ENCODE data around the gene MMP28. TPM values are rescaled to one million over a fixed set of nuclear protein-coding genes. Genes with fewer than 3 reads are reported as not detected.
A peak's percentile ranks its signal among the peaks of the same experiment; 100 is the strongest.

Gene MMP28
- total RNA-seq, 1 experiment from 2014 or later, result 0.40 TPM

DNA sequence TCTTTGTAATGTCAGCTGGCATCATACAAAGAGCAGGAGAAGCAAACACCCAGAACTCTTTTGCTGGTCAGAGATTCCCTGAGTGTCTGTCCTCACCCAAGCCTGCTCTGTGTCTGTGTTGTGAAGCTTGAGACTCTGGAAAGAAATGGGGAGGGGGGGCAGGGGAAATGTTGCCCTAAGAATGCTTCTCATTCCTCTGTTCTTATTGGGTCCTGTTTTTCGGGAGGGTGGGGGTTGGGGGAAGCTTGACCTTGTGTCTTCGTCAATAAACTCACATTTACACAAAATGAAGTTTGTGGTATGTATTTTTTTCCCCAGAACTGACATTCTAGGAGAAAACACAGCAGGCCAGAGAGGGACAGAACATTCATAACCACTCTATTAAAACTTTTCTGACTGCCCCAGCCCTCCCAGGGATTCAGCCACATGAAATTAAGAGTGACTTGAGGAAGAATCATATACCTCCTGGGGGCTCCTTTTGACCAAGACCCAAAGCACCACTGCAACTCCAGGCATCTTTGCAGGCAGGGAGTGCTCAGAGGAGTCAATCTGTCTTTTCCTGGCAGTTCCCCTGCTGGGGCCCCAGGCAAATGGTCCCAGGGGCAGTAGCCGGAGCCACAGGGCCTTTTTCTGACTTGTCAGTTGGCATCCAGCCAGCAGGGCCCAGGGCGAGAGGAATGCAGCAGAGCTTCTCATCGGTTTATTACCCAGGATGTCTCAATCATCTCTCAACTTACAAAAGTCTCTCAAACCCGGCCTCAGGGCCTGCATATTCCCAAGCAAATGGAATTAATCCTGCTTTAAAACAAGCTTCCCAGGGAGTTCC is 69.1 kb downstream of the MMP28 start:
- DNase-seq (ENCODE audit: low read depth), result peak; percentile 82

DNA sequence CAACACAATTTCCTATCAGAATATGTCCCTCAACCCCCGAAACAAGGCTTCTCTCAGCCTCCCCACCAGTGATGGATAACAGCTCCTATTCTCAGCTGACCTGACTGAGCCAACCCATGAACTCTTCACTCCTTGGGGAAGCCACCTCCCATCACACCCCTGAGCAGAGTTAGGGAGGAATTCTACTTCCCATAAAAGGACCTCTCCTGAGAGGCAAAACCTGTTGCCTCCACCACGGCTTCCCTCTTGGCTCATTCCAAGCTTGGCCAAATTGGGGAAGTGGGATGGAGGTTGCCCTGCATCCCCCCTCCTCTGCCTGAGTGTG is 69.7 kb downstream of the MMP28 start:
- no peak for DNase-seq (ENCODE audit: low read depth)

DNA sequence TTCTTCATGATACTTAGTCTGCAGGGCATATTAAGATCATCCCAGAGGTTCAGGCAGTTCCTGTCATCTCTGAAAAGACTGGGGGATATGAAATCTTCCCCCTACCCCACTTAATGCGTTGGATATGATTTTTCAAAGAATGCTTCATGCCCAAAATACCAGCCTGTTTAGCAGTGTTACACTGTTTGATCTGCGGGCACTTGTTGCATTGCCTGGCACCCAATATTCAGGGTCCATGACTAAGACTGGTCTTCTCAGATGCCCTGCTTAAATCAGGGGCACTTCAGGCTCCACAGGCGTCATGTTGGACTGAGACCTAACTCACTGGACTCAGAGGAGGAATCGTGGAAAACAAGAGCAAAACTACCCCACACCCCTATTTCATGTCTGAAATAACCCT is 70.4 kb downstream of the MMP28 start:
- DNase-seq (ENCODE audit: low read depth), result no peak

DNA sequence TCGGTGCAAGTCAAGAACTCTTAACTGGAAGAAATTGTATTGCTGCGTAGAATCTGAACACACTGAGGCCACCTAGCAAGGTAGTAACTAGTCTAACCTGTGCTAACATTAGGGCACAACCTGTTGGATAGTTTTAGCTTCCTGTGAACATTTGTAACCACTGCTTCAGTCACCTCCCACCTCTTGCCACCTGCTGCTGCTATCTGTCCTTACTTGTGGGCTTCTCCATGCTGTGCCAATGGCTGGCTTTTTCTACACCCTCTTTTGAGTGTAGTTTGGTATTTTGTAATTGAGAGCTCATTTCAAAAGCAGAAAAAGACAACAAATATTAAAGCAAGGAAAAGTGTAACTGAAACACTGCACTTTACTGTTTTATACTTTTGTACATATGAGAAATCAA is 71.7 kb downstream of the MMP28 start:
- DNase-seq (ENCODE audit: low read depth), result no peak

DNA sequence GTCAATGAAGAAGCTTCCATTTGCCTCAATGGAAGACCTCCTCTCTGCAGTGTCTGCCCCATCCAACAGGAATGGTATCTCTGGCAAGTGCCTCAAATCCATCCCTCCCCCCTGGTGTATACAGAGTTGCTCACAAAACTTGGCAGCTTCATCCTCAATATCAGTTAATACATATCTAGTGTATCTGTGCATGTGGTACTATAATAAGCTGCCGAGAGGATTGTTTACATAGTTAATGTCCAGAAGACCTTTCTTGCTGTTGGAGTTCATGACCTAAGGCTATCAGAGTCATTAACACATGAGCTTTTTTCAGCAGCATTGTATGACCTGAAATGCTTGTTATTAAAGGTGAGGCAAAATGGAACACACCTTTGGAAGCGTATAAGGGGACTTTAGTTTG is 78.0 kb downstream of the MMP28 start:
- DNase-seq (ENCODE audit: low read depth), result no peak

DNA sequence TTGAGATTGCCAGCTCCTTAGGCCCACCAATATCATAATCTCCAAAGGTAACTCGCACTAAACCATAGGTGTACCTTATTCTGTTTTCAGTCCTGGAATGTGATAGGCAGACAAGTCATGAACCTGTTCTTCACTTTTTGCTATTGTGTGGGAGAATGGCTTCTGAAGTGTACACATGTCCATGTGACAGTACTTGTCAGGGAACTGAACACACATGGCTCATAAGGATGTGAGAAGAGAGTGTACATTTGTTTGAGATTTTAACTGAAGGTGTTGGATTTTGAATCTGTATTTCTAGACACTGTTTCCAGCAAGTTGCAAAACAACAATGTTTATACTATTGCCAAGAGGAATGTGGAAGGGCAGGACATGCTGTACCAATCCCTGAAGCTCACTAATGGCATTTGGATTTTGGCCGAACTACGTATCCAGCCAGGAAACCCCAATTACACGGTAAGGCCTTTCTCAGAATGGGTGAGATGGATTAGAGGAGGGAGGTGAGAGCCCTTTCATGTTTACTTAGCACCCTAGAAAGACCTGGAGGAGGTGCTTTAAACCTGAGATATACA is 78.5 kb downstream of the MMP28 start:
- DNase-seq (ENCODE audit: low read depth), result no peak

DNA sequence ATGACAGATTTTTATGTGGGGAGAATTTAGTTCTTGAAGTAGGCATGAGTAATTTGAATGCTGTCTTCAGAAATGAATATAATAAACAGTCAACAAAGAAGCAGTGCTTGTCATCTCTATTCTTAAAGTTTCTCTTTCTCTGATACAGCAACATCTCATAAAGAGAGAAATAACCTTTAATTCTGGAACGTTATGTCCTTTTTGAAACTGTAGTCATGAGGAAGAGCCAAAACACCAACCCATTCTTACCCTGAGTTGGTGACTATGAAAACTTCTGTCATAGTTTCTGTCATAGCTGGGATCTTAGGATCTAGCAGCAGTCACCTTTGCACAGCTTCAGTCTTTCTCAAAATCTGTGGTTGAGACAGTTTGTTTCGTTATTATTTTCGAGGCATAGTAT is 79.3 kb downstream of the MMP28 start:
- no peak for DNase-seq (ENCODE audit: low read depth)

Other genes starting within 250 kb of the MMP28 start
- not detected in 2 replicates for gene SLFN14, start 234.8 kb downstream of the MMP28 start, total RNA-seq (2014; rRNA removed; shearing (Covaris generic))
- gene PEX12, start 217.1 kb downstream of the MMP28 start, total RNA-seq (2014; rRNA removed; shearing (Covaris generic)), result 11.0 and 13.5 TPM in 2 replicates
- 87.9 and 88.1 TPM in 2 replicates for gene AP2B1, start 208.3 kb downstream of the MMP28 start, total RNA-seq (2014; rRNA removed; shearing (Covaris generic))
- gene RASL10B, start 64.0 kb downstream of the MMP28 start, total RNA-seq (2014; rRNA removed; shearing (Covaris generic)), result 0.39 and 3.5 TPM in 2 replicates
- not detected in 2 replicates for gene GAS2L2, start 42.4 kb downstream of the MMP28 start, total RNA-seq (2014; rRNA removed; shearing (Covaris generic))
- gene C17orf50, start 34.8 kb downstream of the MMP28 start, total RNA-seq (2014; rRNA removed; shearing (Covaris generic)), result not detected in 2 replicates
- 12.1 and 15.9 TPM in 2 replicates for gene TAF15, start 13.8 kb upstream of the MMP28 start, total RNA-seq (2014; rRNA removed; shearing (Covaris generic))
- not detected in 2 replicates for gene HEATR9, start 73.2 kb upstream of the MMP28 start, total RNA-seq (2014; rRNA removed; shearing (Covaris generic))
- gene CCL5, start 84.7 kb upstream of the MMP28 start, total RNA-seq (2014; rRNA removed; shearing (Covaris generic)), result 9.0 and 14.4 TPM in 2 replicates
- 0.86 and 4.3 TPM in 2 replicates for gene RDM1, start 135.1 kb upstream of the MMP28 start, total RNA-seq (2014; rRNA removed; shearing (Covaris generic))
- not detected in 2 replicates for gene LYZL6, start 148.1 kb upstream of the MMP28 start, total RNA-seq (2014; rRNA removed; shearing (Covaris generic))
- gene CCL16, start 185.9 kb upstream of the MMP28 start, total RNA-seq (2014; rRNA removed; shearing (Covaris generic)), result not detected in 2 replicates
- not detected in 2 replicates for gene CCL14, start 191.1 kb upstream of the MMP28 start, total RNA-seq (2014; rRNA removed; shearing (Covaris generic))
- gene CCL15, start 205.9 kb upstream of the MMP28 start, total RNA-seq (2014; rRNA removed; shearing (Covaris generic)), result not detected in 2 replicates
- not detected in 2 replicates for gene CCL23, start 222.3 kb upstream of the MMP28 start, total RNA-seq (2014; rRNA removed; shearing (Covaris generic))

Measured in Daoy (cell line).